Smooth muscle cell of the umbilical artery (primary cell): ENCODE data around the gene ARG1. TPM values are rescaled to one million over a fixed set of nuclear protein-coding genes. Genes with fewer than 3 reads are reported as not detected.

ENCODE experiments used
- total RNA-seq: library from RNA; depleted of rRNA; stranded (reverse); fragments of >200 nt; gene quantifications from 2 replicates; pipeline ENCODE4 v1.2.3, GENCODE V29; 2014

ARG1 gene
- not detected in 2 replicates for total RNA-seq

DNA sequence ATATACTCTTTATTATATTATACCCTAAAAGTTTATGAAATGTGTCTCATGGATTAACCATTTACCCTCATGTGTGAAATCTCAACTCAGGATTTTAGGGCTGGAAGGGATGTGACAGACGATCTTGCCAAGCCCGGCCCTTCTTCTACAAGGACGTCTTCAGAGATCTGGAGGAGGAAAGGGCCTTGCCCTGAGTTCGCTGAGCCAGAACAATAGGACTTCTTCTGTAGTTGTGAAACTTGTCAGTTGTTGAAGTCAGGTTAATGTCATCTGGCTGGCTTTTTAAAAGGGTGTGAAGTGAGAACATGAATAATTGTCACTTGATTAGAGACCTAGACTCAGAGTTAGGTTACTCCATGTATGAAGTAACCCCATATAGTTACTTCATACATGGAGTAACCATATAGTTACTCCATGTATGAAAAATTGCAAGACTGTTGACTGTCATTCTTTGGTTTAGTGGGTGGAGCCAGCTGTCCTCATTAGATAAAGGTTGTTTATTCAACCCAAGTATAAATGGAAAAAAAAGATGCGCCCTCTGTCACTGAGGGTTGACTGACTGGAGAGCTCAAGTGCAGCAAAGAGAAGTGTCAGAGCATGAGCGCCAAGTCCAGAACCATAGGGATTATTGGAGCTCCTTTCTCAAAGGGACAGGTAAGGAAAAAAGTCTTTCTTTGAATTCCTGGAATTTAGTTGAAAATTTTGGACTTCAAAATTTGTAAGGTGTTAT, at the start of gene ARG1:
Gene ARG1 (plus strand): TSS at position 541 of the 730 bp plus-strand sequence. CDS start 57 bp downstream, at position 598.

GRCh38 chr6:131627724-131628682, 55.0 kb downstream of the ARG1 start, which contains the start of gene MED23:
TSS of gene MED23 (minus strand) at chr6:131628242. CDS start at chr6:131628049, 193 bp downstream.

Other genes starting within 250 kb of the ARG1 start
- gene MED23, start 55.0 kb downstream of the ARG1 start, total RNA-seq = 38.5 and 38.9 TPM in 2 replicates
- gene ENPP3, start 64.1 kb downstream of the ARG1 start, total RNA-seq = 0.59 TPM in 1 of 2 replicates, not detected in the other
- not detected in 2 replicates for gene OR2A4, start 128.2 kb downstream of the ARG1 start, total RNA-seq
- not detected in 2 replicates for gene CTAGE9, start 137.8 kb downstream of the ARG1 start, total RNA-seq
- gene ENPP1, start 234.8 kb downstream of the ARG1 start, total RNA-seq = 15.7 and 42.2 TPM in 2 replicates